K562 (cell line): ENCODE data around the gene VEGFB. TPM values are rescaled to one million over a fixed set of nuclear protein-coding genes. Genes with fewer than 3 reads are reported as not detected.
A peak's percentile ranks its signal among the peaks of the same experiment; 100 is the strongest.

Experiments used
- ADNP ChIP-seq: fragments of 200-800 bp; sonication (Bioruptor generic); IDR thresholded peaks from 2 replicates; pipeline ENCODE4 v1.6.1; 2016; ENCODE audit warnings: missing genetic modification characterization, missing compliant biosample characterization
- BRD4 ChIP-seq: fragments of 200-600 bp; sonication (generic); IDR thresholded peaks from 2 replicates; pipeline ENCODE4 v1.6.1; 2017; ENCODE audit warnings: inconsistent platforms
- HNRNPUL1 ChIP-seq: fragments of 200-400 bp; formaldehyde crosslinking; IDR thresholded peaks from 2 replicates; pipeline ENCODE4 v1.6.1; 2017; ENCODE audit warnings: low read length
- JUND ChIP-seq, 2 experiments: IDR thresholded peaks; 2 replicates in 1 of 2; 3 replicates in 1 of 2; pipeline ENCODE4 v1.6.1; 2011; ENCODE audit warnings: borderline replicate concordance in 2 of 2, low read depth in 2 of 2, low read length in 2 of 2, improper control_type of control experiment in 1 of 2, missing biosample characterization in 1 of 2, missing genetic modification characterization in 1 of 2, missing genetic modification reagents in 1 of 2
- KLF16 ChIP-seq: IDR thresholded peaks from 2 replicates; pipeline ENCODE4 v1.6.1; 2016; ENCODE audit warnings: antibody characterized with exemption
- PCBP1 ChIP-seq: fragments of 200-400 bp; formaldehyde crosslinking; IDR thresholded peaks from 2 replicates; pipeline ENCODE4 v1.6.1; 2018; ENCODE audit warnings: mild to moderate bottlenecking, low read depth, low read length; ENCODE audit not compliant: poor library complexity, severe bottlenecking
- POLR2AphosphoS5 ChIP-seq: IDR thresholded peaks from 2 replicates; pipeline ENCODE4 v1.6.1; 2011; ENCODE audit warnings: mild to moderate bottlenecking, low read depth, low read length, moderate library complexity; ENCODE audit not compliant: control insufficient read depth, insufficient read depth
- TCF7 ChIP-seq: sonication (generic); IDR thresholded peaks from 2 replicates; pipeline ENCODE4 v1.6.1; 2016; ENCODE audit warnings: antibody characterized with exemption, borderline replicate concordance
- YY1 ChIP-seq, 3 experiments: IDR thresholded peaks; 2 replicates each; pipeline ENCODE4 v1.6.1; 2011; ENCODE audit warnings: low read length in 2 of 3, mild to moderate bottlenecking in 2 of 3, moderate library complexity in 2 of 3, borderline replicate concordance in 1 of 3, control low read depth in 1 of 3, low read depth in 1 of 3; ENCODE audit not compliant: insufficient read depth in 3 of 3, insufficient replicate concordance in 2 of 3, control insufficient read depth in 1 of 3, insufficient read length in 1 of 3; ENCODE audit errors: extremely low read depth in 1 of 3
- polyA plus RNA-seq, 8 experiments: library from polyadenylated mRNA; depleted of rRNA in 4 of 8; stranded (reverse) in 5 of 8; unstranded in 3 of 8; fragments of >200 nt; fragmentation: Nextera tagmentation in 2 of 8; fragmentation: Illumina TruSeq in 1 of 8; extraction: Ambion mirVana in 2 of 8; extraction: Trizol in 1 of 8; gene quantifications; 2 replicates each; pipeline versions ENCODE4 v1.2.1 to v1.2.3, GENCODE V29; 2011 to 2014; ENCODE audit warnings: inconsistent platforms in 1 of 8, missing spikeins in 1 of 8
- total RNA-seq, 7 experiments: library from RNA; depleted of rRNA in 6 of 7; stranded (reverse); fragments of >200 nt in 6 of 7; fragmentation: Illumina TruSeq in 2 of 7; extraction: Trizol in 2 of 7; gene quantifications; 2 replicates each; pipeline versions ENCODE4 v1.2.1 to v1.2.3, GENCODE V29; 2011 to 2021; ENCODE audit warnings: low replicate concordance in 1 of 7
- TF ChIP-seq, protein P1 (sequence below), 2 experiments: IDR thresholded peaks in 1 of 2; conservative IDR thresholded peaks in 1 of 2; 2 replicates each; pipeline ENCODE4 v1.6.1; 2016; ENCODE audit warnings: low read depth in 2 of 2, mild to moderate bottlenecking in 1 of 2, missing compliant biosample characterization in 1 of 2, missing genetic modification characterization in 1 of 2, moderate library complexity in 1 of 2
- TF ChIP-seq, protein P2 (sequence below): fragments of 250-450 bp; sonication (Bioruptor Pico); IDR thresholded peaks from 2 replicates; pipeline ENCODE4 v1.4.0; 2020; ENCODE audit warnings: mild to moderate bottlenecking, moderate library complexity
- TF ChIP-seq, protein P3 (sequence below): fragments of 450-650 bp; IDR thresholded peaks from 2 replicates; pipeline ENCODE4 v1.6.1; 2018; ENCODE audit warnings: mild to moderate bottlenecking, low read depth; ENCODE audit not compliant: partially characterized antibody

The VEGFB gene
- total and polyA plus RNA-seq, 9 of the 15 experiments (the other 6 are each of a cell fraction or from before 2014, with no cell fraction given) = 11.0 to 83.4 (median 25.7) TPM

DNA sequence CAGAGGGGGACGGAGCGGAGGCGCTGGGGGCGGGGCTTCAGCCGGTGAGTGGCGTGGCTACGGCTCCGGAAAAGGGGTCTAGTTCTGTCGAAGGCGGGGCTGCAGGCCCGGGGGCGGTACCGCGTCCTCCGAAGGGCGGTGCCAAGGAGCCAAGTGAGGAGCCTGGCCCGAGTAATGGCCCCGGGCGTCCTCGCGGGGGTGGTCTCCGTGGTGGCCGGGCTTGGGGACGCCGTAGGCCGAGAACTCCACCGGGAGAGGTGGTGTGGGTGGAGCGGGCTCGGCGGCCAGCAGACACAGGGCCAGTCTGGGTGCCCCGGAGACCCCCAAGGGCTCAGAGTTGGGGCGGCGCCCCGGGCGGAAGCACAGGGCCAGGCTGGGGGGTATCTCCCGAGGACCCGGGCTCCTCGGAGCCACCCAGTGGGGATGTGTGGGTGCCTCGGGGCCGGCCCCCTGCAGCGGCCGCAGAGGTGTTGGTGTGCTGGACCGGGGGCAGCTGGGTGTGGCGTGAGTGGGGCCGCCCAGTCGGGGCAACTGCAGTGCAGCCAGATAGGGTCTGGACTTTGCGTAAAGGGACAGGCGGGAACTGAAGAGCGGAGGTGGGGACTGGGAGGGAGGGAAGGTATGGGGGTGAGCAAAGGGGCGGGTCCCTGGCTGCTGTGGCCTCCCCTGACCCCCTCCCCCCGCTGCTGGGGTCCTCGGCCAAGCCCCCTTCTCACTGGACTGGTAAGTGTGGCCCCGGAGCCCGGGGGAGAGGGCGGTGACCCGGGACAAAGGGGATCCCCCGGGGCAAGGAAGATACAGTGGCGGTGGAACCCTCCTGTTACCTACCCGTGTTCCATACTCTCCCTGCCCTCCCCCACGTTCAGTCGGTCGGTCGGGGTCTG, 7.3 kb downstream of the VEGFB start (continued):
- TF ChIP-seq, protein P1, sequence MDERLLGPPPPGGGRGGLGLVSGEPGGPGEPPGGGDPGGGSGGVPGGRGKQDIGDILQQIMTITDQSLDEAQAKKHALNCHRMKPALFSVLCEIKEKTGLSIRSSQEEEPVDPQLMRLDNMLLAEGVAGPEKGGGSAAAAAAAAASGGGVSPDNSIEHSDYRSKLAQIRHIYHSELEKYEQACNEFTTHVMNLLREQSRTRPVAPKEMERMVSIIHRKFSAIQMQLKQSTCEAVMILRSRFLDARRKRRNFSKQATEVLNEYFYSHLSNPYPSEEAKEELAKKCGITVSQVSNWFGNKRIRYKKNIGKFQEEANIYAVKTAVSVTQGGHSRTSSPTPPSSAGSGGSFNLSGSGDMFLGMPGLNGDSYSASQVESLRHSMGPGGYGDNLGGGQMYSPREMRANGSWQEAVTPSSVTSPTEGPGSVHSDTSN (CRISPR knock-in tag; IDR thresholded peaks at IDR 0.05; ENCODE audit: low read depth) = peak; percentile 82
- TF ChIP-seq, protein P1 (tag; conservative IDR thresholded peaks at IDR 0.05; ENCODE audit: low read depth) = peak; percentile 90
- no peak for TF ChIP-seq ADNP (tag)
- peak; percentile 51 for TF ChIP-seq PCBP1
- TF ChIP-seq, protein P2, sequence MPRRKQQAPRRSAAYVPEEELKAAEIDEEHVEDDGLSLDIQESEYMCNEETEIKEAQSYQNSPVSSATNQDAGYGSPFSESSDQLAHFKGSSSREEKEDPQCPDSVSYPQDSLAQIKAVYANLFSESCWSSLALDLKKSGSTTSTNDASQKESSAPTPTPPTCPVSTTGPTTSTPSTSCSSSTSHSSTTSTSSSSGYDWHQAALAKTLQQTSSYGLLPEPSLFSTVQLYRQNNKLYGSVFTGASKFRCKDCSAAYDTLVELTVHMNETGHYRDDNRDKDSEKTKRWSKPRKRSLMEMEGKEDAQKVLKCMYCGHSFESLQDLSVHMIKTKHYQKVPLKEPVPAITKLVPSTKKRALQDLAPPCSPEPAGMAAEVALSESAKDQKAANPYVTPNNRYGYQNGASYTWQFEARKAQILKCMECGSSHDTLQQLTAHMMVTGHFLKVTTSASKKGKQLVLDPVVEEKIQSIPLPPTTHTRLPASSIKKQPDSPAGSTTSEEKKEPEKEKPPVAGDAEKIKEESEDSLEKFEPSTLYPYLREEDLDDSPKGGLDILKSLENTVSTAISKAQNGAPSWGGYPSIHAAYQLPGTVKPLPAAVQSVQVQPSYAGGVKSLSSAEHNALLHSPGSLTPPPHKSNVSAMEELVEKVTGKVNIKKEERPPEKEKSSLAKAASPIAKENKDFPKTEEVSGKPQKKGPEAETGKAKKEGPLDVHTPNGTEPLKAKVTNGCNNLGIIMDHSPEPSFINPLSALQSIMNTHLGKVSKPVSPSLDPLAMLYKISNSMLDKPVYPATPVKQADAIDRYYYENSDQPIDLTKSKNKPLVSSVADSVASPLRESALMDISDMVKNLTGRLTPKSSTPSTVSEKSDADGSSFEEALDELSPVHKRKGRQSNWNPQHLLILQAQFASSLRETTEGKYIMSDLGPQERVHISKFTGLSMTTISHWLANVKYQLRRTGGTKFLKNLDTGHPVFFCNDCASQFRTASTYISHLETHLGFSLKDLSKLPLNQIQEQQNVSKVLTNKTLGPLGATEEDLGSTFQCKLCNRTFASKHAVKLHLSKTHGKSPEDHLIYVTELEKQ (CRISPR knock-in tag) = no peak
- no peak for TF ChIP-seq TCF7
- no peak for TF ChIP-seq KLF16
- no peak for TF ChIP-seq HNRNPUL1
- TF ChIP-seq, protein P3, sequence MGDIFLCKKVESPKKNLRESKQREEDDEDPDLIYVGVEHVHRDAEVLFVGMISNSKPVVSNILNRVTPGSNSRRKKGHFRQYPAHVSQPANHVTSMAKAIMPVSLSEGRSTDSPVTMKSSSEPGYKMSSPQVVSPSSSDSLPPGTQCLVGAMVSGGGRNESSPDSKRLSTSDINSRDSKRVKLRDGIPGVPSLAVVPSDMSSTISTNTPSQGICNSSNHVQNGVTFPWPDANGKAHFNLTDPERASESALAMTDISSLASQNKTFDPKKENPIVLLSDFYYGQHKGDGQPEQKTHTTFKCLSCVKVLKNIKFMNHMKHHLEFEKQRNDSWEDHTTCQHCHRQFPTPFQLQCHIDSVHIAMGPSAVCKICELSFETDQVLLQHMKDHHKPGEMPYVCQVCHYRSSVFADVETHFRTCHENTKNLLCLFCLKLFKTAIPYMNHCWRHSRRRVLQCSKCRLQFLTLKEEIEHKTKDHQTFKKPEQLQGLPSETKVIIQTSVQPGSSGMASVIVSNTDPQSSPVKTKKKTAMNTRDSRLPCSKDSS = no peak
- TF ChIP-seq BRD4 = no peak
- TF ChIP-seq YY1 (IDR thresholded peaks at IDR 0.05; ENCODE audit: borderline replicate concordance in 1 of 3, control insufficient read depth in 1 of 3, extremely low read depth in 1 of 3, insufficient read depth in 3 of 3, insufficient read length in 1 of 3, insufficient replicate concordance in 2 of 3, low read depth in 1 of 3, low read length in 2 of 3) = peak; percentile 60 to 93 (median 86)
- TF ChIP-seq JUND (IDR thresholded peaks at IDR 0.05; ENCODE audit: borderline replicate concordance, low read depth, low read length) = no peak
- no peak for TF ChIP-seq JUND (tag; IDR thresholded peaks at IDR 0.05; ENCODE audit: borderline replicate concordance, low read depth, low read length)
- TF ChIP-seq POLR2AphosphoS5 = peak; percentile 69
